GM19351 (cell line): Measurements from ENCODE around the gene ZBTB39.
"Not testable (repeated sequence)": the region's sequence is repeated elsewhere in the genome, so short reads cannot be mapped to it uniquely, and the experiment has no call there.

ENCODE experiments used
- ATAC-seq: cut with Tn5 transposase; IDR thresholded peaks from one replicate; pipeline ENCODE4 v1.9.1; 2021; ENCODE audit warnings: mild to moderate bottlenecking, moderate library complexity; ENCODE audit not compliant: unreplicated experiment

The ZBTB39 gene

DNA sequence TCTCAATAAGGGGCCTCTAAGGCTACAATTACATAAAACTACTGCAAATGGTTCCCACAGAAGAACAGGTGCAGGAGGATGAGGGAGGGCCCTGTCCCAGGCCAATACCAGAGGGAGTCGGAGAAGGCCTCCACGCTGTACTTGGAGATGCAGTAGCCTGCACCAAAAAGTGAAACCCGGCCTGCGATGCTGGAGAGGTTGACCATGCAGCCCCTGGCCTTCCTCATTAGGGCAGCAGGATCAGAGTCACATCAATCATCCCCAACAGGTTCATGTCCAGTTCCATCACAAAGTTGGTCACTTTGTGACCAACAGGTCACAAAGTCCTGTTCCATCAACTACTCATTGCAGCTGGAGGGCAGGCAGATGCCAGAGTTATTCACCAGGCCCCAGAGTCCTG is 23.0 kb downstream of the ZBTB39 start:
- ATAC-seq = no peak

DNA sequence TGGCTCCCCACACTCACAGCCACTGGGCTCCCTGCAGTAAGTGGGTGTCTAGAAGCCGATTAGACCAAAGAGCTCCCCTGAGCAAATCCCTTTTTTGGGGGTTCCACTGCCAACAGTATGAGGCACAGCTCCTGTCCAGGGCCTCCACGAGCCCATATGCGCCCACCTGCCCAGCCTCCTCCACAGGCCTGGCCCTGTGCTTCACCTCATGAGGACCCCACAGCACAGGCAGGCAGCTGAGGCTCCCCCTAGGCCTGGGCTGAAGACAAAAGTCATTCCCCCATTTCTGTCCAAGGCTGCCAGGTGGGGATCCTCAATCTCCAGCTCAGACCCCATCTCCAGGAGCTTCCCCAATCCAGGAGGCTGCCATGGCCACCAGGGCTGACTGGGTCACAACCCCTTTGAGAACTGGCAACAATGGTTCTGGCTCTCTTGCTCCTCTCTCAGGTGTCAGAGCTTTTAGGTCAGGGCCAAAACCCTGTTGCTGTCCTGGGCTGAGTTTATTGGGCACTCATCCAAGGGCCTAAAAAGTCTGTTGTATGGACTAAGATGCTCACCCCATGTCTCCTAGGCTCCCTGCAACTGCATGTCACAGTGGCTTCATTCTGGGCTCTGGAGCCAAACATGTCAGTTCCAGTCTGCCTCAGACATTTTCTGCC is 23.6 kb downstream of the ZBTB39 start:
- not testable (repeated sequence) for ATAC-seq

DNA sequence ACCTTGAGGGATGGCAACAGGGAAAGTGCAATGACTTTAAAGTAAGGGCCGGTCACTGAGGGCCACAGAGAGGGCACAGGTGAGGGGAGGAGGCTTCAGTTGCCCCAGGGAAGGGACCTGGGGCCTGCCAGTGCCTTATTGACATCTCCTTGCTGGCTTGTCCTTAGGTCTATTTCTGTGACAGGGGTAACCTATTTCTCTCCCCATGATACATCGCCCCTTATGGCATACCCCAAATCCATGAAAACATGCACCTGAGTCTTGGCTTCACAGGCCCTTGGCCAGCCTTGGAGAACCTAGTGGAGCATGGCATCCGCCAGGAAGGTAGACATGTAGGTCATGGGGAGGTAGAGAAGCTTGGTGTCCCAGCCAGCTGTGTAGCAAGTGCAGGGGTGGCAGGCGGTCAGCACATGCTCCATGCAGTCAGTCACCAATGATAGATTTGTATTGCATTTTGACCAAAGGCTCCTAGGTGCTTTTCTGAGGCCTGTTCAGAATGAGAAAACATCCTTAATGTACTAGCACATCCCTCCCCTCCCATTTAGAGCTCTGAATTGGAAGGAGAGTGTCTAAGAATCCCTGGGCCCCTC is 25.3 kb downstream of the ZBTB39 start:
- ATAC-seq = no peak

DNA sequence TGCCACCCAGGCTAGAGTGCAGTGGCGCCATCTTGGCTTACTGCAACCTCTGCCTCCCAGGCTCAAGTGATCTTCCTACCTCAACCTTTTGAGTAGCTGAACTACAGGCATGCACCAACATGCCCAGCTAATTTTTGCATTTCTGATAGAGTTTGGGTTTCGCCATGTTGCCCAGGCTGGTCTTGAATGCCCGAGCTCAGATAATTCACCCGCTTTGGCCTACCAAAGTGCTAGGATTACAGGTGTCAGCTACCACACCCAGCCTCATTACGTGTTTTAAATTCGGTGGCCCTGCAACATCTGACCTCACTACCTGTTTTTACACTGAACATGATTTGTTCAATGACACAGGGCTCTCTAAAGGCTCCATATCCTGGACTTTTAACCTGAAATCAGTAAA is 26.1 kb downstream of the ZBTB39 start:
- ATAC-seq = no peak

GRCh38 chr12:56979628-56980027 is 26.7 kb downstream of the ZBTB39 start:
- ATAC-seq = no peak

DNA sequence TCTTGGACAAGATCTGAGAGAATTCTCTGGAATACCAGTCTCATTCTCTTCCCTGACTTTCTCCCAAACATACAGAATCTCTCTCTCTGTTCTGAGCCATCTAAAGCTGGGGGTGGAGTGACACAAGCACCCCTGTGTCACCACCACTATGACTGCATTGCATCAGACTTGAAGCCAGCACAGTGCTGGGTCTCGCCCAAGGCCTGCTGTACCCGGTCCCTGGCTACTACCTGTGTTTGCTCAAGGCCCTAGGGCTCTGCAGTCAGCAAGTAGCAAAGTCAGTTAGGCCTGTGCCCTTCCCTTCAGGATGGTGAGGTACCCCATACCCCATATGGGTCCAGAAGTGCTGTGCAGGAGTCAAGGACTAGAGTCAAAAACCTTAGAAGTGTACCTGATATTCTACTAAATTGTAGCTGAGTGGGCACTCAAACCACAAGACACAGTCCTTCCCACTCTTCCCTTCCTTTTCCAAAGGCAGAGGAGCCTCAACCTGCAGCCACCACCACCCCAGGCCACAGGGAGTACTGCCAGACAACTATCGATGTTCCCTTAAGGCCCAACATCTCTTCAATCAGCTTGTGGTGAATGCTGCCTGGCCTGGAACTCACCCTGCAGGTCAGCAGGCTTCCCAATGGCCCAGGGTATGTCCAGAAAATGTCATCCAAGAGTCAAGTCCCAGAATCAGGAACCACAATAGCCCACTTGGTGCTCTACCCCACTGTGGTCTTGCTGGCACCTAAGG is 27.8 kb downstream of the ZBTB39 start:
- no peak for ATAC-seq

GRCh38 chr12:56977361-56977760 is 29.0 kb downstream of the ZBTB39 start:
- ATAC-seq = not testable (repeated sequence)

DNA sequence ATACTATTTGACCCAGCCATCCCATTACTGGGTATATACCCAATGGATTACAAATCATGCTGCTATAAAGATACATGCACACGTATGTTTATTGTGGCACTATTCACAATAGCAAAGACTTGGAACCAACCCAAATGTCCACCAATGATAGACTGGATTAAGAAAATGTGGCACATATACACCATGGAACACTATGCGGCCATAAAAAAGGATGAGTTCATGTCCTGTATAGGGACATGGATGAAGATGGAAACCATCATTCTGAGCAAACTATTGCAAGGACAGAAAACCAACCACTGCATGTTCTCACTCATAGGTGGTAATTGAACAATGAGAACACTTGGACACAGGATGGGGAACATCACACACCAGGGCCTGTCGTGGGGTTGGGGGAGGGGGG is 32.1 kb downstream of the ZBTB39 start:
- not testable (repeated sequence) for ATAC-seq

DNA sequence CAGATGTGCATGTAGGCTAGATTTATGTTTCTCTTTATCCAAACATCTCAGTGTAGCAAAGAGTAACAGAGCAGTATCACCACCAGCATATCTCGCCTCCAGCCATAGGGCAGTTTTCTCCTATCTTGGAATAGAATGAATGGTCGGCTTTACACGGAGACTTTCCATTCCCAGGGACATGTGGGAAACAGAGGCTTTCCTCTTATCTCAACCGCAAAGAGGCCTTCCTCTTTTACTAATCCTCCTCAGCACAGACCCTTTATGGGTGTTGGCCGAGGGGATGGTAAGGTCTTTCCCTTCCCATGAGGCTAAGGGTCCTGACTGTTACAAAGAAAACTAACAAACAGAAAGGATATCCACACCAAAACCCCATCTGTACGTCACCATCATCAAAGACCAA is 37.4 kb downstream of the ZBTB39 start:
- ATAC-seq = not testable (repeated sequence)

DNA sequence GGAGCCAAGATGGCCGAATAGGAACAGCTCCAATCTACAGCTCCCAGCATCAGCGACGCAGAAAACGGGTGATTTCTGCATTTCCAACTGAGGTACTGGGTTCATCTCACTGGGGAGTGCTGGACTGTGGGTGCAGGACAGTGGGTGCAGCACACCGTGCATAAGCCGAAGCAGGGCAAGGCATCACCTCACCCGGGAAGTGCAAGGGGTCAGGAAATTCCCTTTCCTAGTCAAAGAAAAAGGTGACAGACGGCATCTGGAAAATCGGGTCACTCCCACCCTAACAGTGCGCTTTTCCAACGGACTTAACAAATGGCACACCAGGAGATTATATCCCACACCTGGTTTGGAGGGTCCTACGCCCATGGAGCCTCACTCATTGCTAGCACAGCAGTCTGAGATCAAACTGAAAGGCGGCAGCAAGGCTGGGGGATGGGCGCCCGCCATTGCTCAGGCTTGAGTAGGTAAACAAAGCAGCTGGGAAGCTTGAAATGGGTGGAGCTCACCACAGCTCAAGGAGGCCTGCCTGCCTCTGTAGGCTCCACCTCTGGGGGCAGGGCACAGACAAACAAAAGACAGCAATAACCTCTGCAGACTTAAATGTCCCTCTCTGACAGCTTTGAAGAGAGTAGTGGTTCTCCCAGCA is 40.2 kb downstream of the ZBTB39 start:
- not testable (repeated sequence) for ATAC-seq

GRCh38 chr12:56965124-56965523 is 41.2 kb downstream of the ZBTB39 start:
- ATAC-seq = not testable (repeated sequence)

DNA sequence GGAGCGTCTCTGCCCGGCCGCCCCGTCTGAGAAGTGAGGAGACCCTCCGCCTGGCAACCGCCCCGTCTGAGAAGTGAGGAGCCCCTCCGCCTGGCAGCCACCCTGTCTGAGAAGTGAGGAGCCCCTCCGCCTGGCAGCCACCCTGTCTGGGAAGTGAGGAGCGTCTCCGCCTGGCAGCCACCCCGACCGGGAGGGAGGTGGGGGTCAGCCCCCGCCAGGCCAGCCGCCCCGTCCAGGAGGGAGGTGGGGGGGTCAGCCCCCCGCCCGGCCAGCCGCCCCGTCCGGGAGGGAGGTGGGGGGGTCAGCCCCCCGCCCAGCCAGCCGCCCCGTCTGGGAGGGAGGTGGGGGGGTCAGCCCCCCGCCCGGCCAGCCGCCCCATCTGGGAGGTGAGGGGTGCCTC is 42.8 kb downstream of the ZBTB39 start:
- not testable (repeated sequence) for ATAC-seq

- ATAC-seq = not testable (repeated sequence)
These were observed 44.1 kb downstream of the ZBTB39 start for GRCh38 chr12:56962247-56962646.

GRCh38 chr12:56958422-56958821 is 47.9 kb downstream of the ZBTB39 start:
- no peak for ATAC-seq

- ATAC-seq = no peak
These were observed 48.9 kb downstream of the ZBTB39 start, which contains the start of gene RDH16 for GRCh38 chr12:56957229-56958052. Gene RDH16 (minus strand): TSS chr12:56957608. CDS start chr12:56957462, 146 bp downstream.

DNA sequence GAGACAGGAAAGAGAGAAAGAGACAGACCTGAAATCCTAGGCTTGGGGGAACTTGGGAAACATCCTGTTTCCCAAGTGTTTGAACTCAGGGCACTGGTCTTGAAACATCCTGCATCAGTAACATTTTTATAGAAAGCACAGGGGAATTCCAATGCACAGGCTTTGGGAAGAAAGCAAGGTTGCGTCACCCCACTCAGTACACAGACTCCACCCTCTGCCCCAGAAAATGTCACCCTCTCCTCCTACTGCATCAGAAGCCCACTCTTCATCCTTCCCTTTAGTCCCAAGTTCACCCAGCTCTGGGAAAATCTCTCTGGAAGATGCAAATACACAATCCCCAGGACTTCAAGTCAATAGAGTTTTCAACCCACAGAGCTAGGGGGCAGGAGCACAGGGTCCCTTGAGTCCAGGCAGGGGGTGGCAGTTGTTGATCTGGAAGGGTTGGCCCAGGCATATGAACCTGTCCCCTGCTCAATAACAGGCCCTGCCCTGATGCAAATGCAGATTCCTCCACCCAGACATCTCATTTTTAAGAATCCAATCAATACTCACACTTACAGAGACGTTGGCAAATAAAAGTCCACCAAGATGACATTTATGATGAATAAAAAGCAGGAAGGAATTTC is 50.6 kb downstream of the ZBTB39 start:
- no peak for ATAC-seq

DNA sequence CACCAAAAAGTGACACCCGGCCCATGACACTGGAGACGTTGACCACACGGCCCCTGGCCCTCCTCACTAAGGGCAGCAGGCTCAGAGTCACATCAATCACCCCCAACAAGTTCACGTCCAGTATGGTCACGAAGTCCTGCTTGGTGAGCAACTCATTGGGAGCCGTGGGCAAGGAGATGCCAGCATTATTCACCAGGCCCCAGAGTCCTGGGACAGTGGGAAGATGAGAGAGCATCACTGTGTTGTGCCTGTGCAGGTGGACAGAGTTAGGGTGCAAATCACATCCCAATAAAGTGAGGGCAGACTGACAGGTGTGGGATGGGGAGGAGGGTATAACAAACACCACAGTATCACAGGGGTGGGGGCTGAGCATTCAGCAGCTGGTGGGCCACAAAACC is 51.4 kb downstream of the ZBTB39 start:
- no peak for ATAC-seq

DNA sequence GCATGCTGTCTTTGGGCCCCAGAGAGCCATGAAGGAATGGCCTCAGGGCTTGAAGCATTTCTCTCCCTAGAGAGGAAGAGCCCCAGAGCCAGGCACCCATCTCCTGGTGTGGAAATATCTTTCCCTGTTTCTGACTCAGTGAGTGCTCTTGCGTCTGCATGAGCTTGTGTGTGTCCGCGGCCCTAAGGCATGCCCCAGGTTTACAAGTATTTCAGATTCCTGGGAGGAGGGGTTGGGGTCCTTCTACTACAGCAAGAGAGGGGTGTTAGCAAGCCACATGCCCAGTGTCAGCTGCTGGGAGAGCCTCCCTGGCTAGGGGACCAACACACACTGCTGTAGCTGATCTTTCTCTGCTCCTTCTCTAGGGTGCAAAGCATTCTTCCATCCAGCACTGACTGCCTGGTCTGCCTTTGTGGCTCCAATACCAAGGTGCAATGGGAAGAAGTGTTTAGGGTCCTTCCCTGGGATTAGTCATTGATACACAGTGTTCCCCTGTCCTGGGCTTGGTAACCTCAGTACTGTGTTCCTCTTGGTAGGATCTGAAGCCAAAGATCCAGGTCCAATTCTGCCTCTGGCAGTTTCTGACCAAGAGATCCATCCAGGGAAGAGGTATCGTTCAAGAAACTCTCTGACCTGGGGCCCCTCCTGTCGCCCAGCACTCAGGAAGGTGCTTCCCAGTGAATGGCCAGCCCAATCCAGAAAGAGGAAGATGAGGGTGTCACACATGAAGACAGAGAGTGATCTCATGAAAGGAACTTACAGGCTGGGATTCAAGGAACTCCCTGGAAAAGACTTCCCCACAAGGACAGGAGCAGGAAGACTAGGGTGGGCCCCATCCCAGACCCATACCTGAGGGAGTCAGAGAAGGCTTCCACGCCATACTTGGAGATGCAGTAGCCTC is 52.0 kb downstream of the ZBTB39 start:
- ATAC-seq = no peak

DNA sequence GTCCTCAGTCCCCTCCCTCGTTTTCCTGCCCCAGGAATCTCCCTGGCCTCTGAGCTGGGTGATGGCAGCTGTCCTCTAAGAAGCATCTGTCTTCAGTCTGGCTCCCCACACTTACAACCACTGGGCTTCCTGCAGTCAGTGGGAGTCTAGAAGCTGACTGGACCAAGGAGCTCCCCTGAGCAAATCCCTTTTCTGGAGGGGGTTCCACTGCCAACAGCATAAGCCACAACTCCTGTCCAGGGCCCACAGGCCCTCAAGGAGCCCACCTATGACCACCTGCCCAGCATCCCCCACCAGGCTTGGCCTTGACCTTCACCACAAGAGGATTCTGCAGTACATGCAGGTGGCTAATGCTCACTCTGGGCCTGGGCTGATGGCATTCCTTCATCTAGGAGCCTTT is 53.0 kb downstream of the ZBTB39 start:
- ATAC-seq = no peak
